T47D (cell line): Measurements from ENCODE around the gene ZC3H15.

ENCODE experiments used
- DNase-seq, 2 experiments: peaks; one replicate each; pipeline versions ENCODE4 v3.0.0 to v3.0.0-alpha.2; 2011 to 2012; ENCODE audit warnings: low read depth in 1 of 2, low spot score in 1 of 2
- JUND ChIP-seq: IDR thresholded peaks from 2 replicates; pipeline ENCODE4 v1.6.1; 2012; ENCODE audit warnings: low read depth
- in situ Hi-C: cut with HindIII; loops from 2 replicates; pipeline ENCODE4 v1.10.0; 2016; ENCODE audit warnings: low sequenced_read_pairs, low pct_unique_long_range_greater_than_20kb

ZC3H15 gene

DNA sequence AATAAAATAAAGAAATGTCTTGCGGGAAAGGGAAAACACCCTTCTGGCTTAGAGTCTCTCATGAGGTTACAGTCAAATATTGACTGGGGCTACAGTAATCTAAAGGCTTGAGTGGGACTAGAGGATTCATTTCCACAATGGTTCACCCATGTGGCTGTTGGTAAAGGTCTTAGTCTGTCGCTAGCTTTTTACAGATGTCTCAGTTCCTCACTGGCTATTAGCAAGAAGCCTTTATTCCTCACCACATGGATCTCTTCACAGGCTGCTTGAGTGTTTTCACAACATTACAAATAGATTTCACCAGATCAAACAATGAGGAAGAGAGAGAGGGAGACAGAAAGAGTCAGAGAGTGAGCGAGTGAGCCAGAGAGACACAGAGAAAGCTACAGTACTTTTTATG, 8.3 kb upstream of the ZC3H15 start:
- in situ Hi-C loops = no loop called here
- TF ChIP-seq JUND = no peak

DNA sequence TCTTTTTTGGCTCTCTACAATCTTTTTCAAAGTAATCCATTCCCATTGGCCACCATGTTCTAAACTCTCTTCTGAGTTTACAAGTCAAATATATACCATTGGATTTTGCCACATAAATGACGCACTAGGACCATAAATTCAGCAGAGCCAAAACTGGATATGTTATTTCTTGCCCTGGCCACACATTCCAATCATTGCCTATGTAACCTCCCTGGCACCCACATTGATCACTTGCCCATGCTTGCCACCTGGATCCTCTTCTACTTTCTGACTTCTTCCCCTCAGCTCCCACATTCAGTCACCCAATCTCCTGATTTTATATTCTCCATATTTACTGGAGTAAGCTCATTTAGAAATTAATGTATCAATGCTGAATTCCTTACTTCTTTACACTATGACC, 5.1 kb upstream of the ZC3H15 start:
- DNase-seq = no peak
- no peak for TF ChIP-seq JUND
- in situ Hi-C loops = no loop called here

More for the DNA sequence above, 8.3 kb upstream of the ZC3H15 start:
- no peak for DNase-seq

DNA sequence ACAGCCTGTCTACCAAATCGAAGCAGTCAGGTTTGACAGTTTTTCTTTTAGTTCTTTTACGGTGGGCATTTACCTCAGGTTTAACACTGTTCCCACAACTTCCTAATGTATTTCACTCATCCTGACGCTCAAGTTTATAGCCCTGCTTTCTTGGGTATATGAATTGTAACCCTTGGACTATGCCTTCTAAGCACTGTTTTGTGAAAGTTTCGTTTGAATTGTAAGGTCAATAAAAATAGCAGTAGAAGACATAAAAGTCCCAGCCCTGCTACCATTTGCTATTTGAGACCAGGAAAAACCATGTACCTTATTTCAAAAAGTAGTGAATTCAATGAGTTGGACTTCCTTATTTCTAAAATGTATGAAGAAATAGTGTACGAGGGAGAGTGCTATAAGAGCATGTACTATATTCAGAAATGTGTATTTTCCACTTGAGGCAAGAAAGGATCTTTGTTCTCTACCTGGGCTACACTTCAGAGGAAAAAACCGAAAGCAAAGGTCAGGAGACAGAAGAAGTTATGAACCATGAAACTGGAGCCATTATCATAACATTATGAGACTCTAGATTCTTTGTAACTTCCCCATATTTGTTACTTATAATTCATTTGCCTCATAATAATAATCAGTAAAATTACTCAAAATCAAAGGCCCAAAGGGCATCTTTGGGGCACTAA, 1.9 kb upstream of the ZC3H15 start:
- in situ Hi-C loops = no loop called here
- no peak for DNase-seq
- TF ChIP-seq JUND = no peak

DNA sequence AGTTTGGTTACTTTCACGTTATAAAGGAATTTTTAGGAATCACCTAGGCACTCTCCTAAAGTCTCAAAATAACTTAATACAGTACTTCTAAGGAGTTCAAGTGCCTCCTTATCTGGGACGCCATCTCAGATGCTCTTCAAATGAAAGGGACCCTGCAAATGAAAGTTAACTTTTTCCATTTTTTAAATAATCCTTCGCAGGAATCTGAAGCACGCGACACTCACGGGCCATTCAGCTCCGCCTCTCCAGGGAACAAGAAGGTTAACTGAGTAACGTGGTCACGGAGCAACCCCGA, 537 bp upstream of the ZC3H15 start:
- no peak for DNase-seq
- in situ Hi-C loops = no loop called here
- no peak for TF ChIP-seq JUND

DNA sequence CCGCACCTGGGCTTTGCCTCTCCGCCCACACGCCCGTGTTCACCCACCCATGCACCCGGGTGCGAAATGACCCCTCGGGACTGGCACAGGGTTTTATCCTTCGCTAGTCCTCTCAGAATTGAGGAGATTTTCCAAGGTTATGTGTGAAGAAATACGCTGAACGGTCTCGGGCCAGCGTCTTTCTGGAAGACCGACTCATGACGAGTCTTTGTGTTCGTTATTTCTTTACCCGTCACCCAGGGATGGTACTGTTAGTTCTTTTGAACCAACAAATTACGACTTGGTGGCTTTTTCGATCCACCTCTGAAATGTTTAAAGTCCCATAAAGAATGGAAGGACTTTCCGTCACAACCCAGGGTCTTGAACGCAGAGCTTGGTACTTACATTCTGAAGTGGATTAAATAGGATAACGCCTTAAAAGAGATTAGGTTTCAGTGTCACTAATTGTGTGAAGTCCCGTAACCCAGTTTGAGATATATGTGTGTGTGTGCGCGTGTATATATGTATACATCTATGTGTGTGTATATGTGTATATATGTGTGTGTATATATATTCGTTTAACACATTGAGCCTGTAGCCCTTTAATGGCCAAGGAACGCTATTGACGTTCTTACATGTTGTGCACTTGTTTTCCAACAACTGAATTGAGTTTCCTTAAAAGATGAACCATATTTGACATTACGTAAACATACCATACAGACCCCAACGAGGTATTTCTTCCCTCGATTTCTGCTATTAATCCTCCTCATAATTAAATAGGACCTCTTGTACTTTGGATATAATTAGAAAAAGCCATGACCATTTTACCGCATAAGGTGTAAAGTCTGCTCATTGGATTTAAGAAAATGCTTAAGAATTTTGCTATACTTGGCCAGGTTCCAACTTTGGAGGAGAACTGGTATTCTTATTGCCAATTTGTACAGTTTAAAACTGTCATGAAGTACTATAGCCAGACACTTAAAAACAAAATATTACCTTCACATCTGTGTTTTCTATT, 889 bp downstream of the ZC3H15 start:
- DNase-seq = peak in 1 of 2 experiments; percentile 14
- TF ChIP-seq JUND = no peak
- in situ Hi-C loops = no loop called here

DNA sequence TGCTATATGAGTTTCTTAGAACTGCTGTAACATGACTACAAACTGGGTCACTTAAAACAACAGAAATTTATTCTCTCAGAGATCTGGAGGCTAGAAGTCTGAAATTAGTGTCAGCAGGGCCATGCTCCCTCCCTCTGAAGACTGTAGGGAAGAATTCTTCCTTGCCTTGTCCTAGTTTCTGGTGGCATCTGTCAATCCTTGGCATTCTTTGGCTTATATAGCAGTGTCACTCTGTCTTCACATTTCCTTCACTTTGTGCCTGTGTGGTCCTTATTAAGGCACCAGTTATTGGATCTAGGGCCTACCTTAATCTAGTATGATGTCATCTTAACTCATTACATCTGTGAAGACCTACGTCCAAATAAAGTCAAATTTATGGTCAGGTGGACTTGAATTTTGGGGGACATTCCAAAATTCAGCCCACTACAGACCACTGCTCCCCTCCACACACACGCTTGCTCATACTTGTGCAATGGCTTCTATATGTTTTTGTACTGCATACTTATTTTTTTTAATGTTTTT, 7.6 kb downstream of the ZC3H15 start:
- no peak for TF ChIP-seq JUND
- in situ Hi-C loops = no loop called here
- DNase-seq = no peak

DNA sequence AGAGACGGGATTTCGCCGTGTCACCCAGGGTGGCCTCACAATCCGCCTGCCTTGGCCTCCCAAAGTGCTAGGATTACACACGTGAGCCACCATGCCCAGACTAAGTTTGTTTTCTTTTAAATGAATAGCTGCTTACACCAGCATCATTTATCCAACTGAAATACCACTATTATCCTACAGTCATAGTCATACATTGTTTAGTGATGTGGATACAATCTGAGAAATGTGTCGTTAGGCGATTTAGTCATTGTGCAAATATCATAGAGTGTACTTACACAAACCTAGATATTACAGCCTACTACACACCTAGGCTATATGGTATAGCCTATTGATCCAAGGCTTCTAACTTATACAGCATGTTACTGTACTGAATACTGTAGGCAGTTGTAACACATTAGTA, 10.3 kb downstream of the ZC3H15 start:
- peak in 1 of 2 experiments; percentile 27 for DNase-seq
- TF ChIP-seq JUND = no peak
- in situ Hi-C loops = no loop called here

DNA sequence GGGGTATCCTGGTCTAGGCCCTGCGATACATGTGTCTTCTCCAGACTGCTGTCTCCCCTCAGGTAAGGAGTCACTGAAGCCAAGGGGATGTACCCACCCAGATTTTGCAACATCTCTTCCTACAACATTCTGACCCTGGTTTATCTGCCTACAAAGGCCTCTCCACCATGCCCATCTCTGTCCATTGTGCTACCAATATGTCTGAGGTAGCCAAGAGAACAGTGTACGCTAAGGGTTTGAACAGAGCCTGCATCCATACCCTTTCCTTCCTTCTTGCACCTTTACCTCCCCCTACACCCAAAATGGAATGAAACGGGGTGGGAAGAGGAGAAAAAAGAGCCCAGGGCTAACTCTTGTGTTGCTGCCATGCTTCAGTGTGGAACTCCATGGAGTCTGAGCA, 11.9 kb downstream of the ZC3H15 start:
- in situ Hi-C loops = no loop called here
- no peak for DNase-seq
- TF ChIP-seq JUND = no peak

DNA sequence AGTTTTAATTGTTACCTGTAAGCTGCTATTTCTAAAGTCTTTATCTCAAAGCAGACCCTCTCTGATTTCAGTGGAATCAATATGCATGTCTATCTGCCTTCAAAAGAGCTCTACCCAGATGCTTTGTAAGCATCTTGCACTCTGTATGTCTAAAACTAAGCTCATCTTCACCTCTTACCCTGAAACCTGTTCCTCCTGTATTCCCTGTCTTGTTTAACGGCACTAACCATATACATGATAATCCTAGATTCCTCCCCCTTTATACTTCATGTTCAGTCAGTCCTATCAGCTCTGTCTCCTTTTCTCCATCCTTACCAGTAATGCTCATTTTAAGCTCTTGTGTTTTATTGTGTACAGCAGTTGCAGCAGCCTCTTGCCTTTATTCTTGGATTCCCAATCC, 12.8 kb downstream of the ZC3H15 start:
- no peak for TF ChIP-seq JUND
- in situ Hi-C loops = no loop called here
- DNase-seq = peak in 1 of 2 experiments; percentile 13

DNA sequence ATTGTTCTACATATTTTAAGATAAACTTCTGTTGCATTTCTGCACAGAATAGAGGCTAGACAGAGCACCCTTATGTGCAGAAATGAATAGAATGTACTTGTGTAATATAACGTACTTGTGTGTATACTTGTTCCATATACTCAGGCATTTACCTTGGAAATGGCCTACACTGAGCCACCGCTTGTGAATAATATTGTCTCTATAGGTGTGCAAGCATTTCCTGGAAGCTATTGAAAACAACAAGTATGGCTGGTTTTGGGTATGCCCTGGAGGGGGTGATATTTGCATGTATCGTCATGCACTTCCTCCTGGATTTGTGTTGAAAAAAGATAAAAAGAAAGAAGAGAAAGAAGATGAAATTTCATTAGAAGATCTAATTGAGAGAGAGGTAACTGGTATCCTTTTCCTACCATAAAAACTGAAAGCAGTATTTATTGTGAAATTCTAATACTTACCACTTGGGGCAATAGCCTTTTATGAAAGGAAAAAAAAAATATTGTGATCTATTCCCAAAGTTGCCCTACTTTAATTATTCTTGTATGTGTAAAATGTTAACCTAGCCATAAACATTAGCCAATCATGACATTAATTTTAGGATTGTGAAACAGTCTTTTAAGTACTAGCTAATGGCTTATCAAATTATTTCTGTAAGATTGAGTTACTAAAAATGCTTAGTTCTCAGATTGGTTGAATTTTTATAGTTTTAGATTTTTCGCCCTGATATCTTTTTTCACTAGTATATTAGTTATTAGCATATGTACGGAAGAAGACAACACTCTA, 18.0 kb downstream of the ZC3H15 start:
- TF ChIP-seq JUND = no peak
- in situ Hi-C loops = no loop called here
- DNase-seq = peak in 1 of 2 experiments; percentile 26

DNA sequence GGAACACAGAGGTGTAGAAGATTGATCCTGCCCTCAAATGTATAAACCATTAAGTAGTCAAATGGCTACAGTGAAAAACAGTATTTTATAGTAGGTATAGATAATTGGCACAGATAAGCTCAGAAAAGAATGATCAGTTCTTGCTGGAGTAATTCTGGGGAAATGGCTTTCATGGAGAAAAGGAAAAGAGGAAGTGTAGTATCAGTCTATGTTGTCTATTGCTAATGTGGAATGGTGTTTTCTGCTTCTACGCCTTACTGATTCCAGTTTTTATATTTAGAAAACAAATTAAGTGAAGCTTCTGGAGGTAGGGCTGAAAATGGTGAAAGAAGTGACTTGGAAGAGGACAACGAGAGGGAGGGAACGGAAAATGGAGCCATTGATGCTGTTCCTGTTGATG, 22.2 kb downstream of the ZC3H15 start:
- in situ Hi-C loops = no loop called here
- DNase-seq = no peak
- TF ChIP-seq JUND = no peak

DNA sequence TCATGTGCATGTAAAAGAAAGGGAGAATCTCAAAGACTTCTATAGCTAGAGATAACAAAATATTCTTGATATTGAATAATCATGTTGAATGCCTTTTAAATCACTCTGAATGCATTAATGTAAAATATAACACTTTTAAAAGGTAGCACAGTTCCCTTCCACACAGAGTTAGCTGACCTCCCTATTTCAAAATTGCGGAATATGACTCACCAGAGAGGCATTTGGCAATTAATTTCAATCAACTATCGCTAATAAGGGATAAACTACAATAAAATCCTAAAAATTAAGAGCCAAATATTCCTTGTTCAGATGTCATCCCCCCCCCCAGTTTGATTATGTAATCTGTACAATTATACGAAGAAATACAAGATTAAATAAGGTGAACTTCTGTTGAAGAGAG, 29.3 kb downstream of the ZC3H15 start:
- no peak for TF ChIP-seq JUND
- in situ Hi-C loops = no loop called here
- DNase-seq = no peak

DNA sequence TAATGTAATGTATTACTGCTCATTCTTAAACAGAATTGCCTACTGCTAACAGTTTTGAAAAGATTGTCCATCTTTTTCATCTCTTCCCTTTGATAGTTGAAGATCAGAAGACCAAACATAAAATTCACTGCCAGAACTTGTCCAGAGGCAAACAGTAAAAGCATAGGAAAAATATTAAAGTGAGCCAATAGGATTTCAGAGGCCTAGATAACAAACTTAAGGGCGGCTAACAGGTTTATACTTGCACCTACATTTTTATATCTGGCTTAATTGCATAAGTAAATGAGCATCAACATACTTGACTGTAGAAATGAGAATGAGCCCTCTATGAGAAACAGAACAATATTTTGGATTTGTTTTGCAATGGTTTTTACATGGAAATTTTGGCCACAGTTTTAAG, 30.3 kb downstream of the ZC3H15 start:
- in situ Hi-C loops = no loop called here
- TF ChIP-seq JUND = no peak
- DNase-seq = no peak
